ENCODE results near the gene C11orf97. TPM values are rescaled to one million over a fixed set of nuclear protein-coding genes. Genes with fewer than 3 reads are reported as not detected.
A peak's percentile ranks its signal among the peaks of the same experiment; 100 is the strongest.

The C11orf97 gene
- total and polyA plus RNA-seq, 9 of the 15 experiments (the other 6 are each of a cell fraction or from before 2014, with no cell fraction given), result not detected

DNA sequence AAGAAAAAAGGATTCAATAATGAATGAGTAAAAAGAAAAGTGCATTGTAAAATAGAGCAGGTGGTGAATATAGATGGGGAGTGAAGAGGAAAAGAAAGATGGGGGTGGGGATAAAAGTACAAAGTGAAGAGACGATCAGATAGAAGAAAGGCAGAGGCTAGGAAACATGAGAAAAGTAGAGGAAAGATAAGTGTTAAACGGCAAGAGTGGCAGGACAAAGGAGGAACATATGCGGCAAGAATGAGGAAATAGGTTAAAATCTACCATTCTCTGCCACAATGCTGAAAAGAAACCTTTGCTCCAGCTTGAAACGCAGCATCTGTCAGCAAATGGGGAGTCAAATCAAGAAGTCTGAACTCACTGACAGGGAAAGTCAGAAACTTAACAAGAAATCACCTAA lies 38.3 kb downstream of the C11orf97 start (continued):
- TF ChIP-seq, protein P1, sequence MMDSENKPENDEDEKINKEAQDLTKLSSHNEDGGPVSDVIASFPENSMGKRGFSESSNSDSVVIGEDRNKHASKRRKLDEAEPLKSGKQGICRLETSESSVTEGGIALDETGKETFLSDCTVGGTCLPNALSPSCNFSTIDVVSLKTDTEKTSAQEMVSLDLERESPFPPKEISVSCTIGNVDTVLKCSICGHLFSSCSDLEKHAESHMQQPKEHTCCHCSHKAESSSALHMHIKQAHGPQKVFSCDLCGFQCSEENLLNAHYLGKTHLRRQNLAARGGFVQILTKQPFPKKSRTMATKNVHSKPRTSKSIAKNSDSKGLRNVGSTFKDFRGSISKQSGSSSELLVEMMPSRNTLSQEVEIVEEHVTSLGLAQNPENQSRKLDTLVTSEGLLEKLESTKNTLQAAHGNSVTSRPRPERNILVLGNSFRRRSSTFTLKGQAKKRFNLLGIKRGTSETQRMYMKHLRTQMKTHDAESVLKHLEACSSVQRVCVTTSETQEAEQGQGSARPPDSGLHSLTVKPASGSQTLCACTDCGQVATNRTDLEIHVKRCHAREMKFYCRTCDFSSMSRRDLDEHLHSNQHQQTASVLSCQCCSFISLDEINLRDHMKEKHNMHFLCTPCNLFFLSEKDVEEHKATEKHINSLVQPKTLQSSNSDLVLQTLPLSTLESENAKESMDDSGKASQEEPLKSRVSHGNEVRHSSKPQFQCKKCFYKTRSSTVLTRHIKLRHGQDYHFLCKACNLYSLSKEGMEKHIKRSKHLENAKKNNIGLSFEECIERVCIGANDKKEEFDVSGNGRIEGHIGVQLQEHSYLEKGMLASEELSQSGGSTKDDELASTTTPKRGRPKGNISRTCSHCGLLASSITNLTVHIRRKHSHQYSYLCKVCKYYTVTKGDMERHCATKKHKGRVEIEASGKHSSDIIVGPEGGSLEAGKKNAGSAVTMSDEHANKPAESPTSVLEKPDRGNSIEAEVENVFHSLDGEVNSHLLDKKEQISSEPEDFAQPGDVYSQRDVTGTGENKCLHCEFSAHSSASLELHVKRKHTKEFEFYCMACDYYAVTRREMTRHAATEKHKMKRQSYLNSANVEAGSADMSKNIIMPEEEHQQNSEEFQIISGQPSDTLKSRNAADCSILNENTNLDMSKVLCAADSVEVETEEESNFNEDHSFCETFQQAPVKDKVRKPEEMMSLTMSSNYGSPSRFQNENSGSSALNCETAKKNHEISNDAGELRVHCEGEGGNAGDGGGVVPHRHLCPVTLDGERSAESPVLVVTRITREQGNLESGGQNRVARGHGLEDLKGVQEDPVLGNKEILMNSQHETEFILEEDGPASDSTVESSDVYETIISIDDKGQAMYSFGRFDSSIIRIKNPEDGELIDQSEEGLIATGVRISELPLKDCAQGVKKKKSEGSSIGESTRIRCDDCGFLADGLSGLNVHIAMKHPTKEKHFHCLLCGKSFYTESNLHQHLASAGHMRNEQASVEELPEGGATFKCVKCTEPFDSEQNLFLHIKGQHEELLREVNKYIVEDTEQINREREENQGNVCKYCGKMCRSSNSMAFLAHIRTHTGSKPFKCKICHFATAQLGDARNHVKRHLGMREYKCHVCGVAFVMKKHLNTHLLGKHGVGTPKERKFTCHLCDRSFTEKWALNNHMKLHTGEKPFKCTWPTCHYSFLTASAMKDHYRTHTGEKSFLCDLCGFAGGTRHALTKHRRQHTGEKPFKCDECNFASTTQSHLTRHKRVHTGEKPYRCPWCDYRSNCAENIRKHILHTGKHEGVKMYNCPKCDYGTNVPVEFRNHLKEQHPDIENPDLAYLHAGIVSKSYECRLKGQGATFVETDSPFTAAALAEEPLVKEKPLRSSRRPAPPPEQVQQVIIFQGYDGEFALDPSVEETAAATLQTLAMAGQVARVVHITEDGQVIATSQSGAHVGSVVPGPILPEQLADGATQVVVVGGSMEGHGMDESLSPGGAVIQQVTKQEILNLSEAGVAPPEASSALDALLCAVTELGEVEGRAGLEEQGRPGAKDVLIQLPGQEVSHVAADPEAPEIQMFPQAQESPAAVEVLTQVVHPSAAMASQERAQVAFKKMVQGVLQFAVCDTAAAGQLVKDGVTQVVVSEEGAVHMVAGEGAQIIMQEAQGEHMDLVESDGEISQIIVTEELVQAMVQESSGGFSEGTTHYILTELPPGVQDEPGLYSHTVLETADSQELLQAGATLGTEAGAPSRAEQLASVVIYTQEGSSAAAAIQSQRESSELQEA (IDR thresholded peaks at IDR 0.05; ENCODE audit: low read depth), result no peak
- TF ChIP-seq, protein P2, sequence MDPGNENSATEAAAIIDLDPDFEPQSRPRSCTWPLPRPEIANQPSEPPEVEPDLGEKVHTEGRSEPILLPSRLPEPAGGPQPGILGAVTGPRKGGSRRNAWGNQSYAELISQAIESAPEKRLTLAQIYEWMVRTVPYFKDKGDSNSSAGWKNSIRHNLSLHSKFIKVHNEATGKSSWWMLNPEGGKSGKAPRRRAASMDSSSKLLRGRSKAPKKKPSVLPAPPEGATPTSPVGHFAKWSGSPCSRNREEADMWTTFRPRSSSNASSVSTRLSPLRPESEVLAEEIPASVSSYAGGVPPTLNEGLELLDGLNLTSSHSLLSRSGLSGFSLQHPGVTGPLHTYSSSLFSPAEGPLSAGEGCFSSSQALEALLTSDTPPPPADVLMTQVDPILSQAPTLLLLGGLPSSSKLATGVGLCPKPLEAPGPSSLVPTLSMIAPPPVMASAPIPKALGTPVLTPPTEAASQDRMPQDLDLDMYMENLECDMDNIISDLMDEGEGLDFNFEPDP (CRISPR knock-in tag; IDR thresholded peaks at IDR 0.05), result no peak
- TF ChIP-seq, protein P3, sequence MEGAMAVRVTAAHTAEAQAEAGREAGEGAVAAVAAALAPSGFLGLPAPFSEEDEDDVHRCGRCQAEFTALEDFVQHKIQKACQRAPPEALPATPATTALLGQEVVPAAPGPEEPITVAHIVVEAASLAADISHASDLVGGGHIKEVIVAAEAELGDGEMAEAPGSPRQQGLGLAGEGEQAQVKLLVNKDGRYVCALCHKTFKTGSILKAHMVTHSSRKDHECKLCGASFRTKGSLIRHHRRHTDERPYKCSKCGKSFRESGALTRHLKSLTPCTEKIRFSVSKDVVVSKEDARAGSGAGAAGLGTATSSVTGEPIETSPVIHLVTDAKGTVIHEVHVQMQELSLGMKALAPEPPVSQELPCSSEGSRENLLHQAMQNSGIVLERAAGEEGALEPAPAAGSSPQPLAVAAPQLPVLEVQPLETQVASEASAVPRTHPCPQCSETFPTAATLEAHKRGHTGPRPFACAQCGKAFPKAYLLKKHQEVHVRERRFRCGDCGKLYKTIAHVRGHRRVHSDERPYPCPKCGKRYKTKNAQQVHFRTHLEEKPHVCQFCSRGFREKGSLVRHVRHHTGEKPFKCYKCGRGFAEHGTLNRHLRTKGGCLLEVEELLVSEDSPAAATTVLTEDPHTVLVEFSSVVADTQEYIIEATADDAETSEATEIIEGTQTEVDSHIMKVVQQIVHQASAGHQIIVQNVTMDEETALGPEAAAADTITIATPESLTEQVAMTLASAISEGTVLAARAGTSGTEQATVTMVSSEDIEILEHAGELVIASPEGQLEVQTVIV (CRISPR knock-in tag; IDR thresholded peaks at IDR 0.05; ENCODE audit: borderline replicate concordance), result no peak
- TF ChIP-seq, protein P4, sequence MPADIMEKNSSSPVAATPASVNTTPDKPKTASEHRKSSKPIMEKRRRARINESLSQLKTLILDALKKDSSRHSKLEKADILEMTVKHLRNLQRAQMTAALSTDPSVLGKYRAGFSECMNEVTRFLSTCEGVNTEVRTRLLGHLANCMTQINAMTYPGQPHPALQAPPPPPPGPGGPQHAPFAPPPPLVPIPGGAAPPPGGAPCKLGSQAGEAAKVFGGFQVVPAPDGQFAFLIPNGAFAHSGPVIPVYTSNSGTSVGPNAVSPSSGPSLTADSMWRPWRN (IDR thresholded peaks at IDR 0.05; ENCODE audit: low read depth), result 0 out of 2 replicates have a peak, but pooled peaks have one; percentile 15
- TF ChIP-seq SIN3B (IDR thresholded peaks at IDR 0.05; ENCODE audit: low read depth), result no peak
- TF ChIP-seq, protein P5, sequence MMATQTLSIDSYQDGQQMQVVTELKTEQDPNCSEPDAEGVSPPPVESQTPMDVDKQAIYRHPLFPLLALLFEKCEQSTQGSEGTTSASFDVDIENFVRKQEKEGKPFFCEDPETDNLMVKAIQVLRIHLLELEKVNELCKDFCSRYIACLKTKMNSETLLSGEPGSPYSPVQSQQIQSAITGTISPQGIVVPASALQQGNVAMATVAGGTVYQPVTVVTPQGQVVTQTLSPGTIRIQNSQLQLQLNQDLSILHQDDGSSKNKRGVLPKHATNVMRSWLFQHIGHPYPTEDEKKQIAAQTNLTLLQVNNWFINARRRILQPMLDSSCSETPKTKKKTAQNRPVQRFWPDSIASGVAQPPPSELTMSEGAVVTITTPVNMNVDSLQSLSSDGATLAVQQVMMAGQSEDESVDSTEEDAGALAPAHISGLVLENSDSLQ (IDR thresholded peaks at IDR 0.05), result peak; percentile 56; the same call in 1 of the 2 replicates
- no peak for TF ChIP-seq ZSCAN32 (CRISPR knock-in tag; IDR thresholded peaks at IDR 0.05)
- TF ChIP-seq, protein P6, sequence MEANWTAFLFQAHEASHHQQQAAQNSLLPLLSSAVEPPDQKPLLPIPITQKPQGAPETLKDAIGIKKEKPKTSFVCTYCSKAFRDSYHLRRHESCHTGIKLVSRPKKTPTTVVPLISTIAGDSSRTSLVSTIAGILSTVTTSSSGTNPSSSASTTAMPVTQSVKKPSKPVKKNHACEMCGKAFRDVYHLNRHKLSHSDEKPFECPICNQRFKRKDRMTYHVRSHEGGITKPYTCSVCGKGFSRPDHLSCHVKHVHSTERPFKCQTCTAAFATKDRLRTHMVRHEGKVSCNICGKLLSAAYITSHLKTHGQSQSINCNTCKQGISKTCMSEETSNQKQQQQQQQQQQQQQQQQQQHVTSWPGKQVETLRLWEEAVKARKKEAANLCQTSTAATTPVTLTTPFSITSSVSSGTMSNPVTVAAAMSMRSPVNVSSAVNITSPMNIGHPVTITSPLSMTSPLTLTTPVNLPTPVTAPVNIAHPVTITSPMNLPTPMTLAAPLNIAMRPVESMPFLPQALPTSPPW (CRISPR knock-in tag; IDR thresholded peaks at IDR 0.05), result no peak
- TF ChIP-seq LEF1 (IDR thresholded peaks at IDR 0.05), result 0 out of 2 replicates have a peak, but pooled peaks have one; percentile 24
- no peak for TF ChIP-seq SP2 (IDR thresholded peaks at IDR 0.05; ENCODE audit: extremely low read depth, low read depth, low read length, poor library complexity, severe bottlenecking)
- no peak for TF ChIP-seq ZNF431 (CRISPR knock-in tag; IDR thresholded peaks at IDR 0.05)
- no peak for TF ChIP-seq ZNF584 (CRISPR knock-in tag; IDR thresholded peaks at IDR 0.05; ENCODE audit: low read depth)
